Cardiac muscle cell (in vitro differentiated cells and primary cell): ENCODE measurements around the gene CLEC4F. TPM values are rescaled to one million over a fixed set of nuclear protein-coding genes. Genes with fewer than 3 reads are reported as not detected.

Experiments
- DNase-seq, 2 donors: peaks; one replicate each; pipeline versions ENCODE4 v3.0.0 to v3.0.0-alpha.2; 2010 to 2017; ENCODE audit warnings: low read depth in 1 of 2, low spot score in 1 of 2
- H3K27ac ChIP-seq: fragments of 200-600 bp; sonication (generic); 2 replicates; pipeline ENCODE4 v1.5.1; 2016
- H3K27me3 ChIP-seq: fragments of 200-600 bp; sonication (generic); 2 replicates; pipeline ENCODE4 v1.6.0; 2016; ENCODE audit warnings: control low read depth
- H3K36me3 ChIP-seq: fragments of 200-600 bp; sonication (generic); 2 replicates; pipeline ENCODE4 v1.5.1; 2016; ENCODE audit warnings: control low read depth
- H3K4me1 ChIP-seq: fragments of 200-600 bp; sonication (generic); 2 replicates; pipeline ENCODE4 v1.8.1; 2017; ENCODE audit warnings: low read depth, mild to moderate bottlenecking, mixed run types
- H3K4me3 ChIP-seq: fragments of 200-600 bp; sonication (generic); 2 replicates; pipeline ENCODE4 v1.5.1; 2016; ENCODE audit warnings: mild to moderate bottlenecking
- H3K9me3 ChIP-seq: fragments of 200-600 bp; sonication (generic); 2 replicates; pipeline ENCODE4 v1.5.1; 2017; ENCODE audit warnings: low read depth, mild to moderate bottlenecking, control low read depth
- CTCF ChIP-seq: IDR thresholded peaks from 2 replicates; pipeline ENCODE4 v1.5.1; 2012; ENCODE audit warnings: low read depth, mild to moderate bottlenecking, low read length
- polyA plus RNA-seq: library from polyadenylated mRNA; unstranded; fragments of >200 nt; fragmentation: Nextera tagmentation; extraction: Ambion mirVana; gene quantifications from 2 replicates; pipeline ENCODE4 v1.2.1, GENCODE V29; 2016
- total RNA-seq: library from RNA; depleted of rRNA; stranded (reverse); fragments of >200 nt; gene quantifications from 2 replicates; pipeline ENCODE4 v1.2.3, GENCODE V29; 2016

The CLEC4F gene
- total and polyA plus RNA-seq, 2 experiments from 2014 or later: not detected

GRCh38 chr2:70852824-70853223, 32.4 kb upstream of the CLEC4F start:
- H3K4me3 ChIP-seq: no peak overlapping the region
- no peak overlapping the region for H3K27ac ChIP-seq
- no peak for TF ChIP-seq CTCF
- no peaks in the 10 kb centered on the region for H3K4me1 ChIP-seq
- no peaks in the 10 kb centered on the region for H3K36me3 ChIP-seq
- peaks cover 37% of the 10 kb centered on the region for H3K27me3 ChIP-seq
- H3K9me3 ChIP-seq: no peaks in the 10 kb centered on the region
- DNase-seq: no peak

- no peaks in the 10 kb centered on the region for H3K4me1 ChIP-seq
- no peak overlapping the region for H3K27ac ChIP-seq
- peak in 1 of 2 donors; percentile 12 for DNase-seq
- H3K4me3 ChIP-seq: no peak overlapping the region
- H3K27me3 ChIP-seq: peaks cover 26% of the 10 kb centered on the region
- H3K36me3 ChIP-seq: no peaks in the 10 kb centered on the region
- TF ChIP-seq CTCF: no peak
- no peaks in the 10 kb centered on the region for H3K9me3 ChIP-seq
These were observed 31.3 kb upstream of the CLEC4F start for GRCh38 chr2:70851704-70852103.

GRCh38 chr2:70850925-70851324, 30.5 kb upstream of the CLEC4F start:
- no peak for TF ChIP-seq CTCF
- DNase-seq: no peak
- Histone ChIP-seq H3K36me3 (no peaks in the 10 kb centered on the region), H3K9me3 (no peaks in the 10 kb centered on the region), H3K4me1 (no peaks in the 10 kb centered on the region), H3K27ac (no peak overlapping the region), H3K4me3 (no peak overlapping the region), H3K27me3 (peaks cover 20% of the 10 kb centered on the region)

GRCh38 chr2:70842401-70842800, 22.0 kb upstream of the CLEC4F start:
- no peaks in the 10 kb centered on the region for H3K36me3 ChIP-seq
- TF ChIP-seq CTCF: no peak
- DNase-seq: no peak
- H3K27me3 ChIP-seq: peaks cover 2% of the 10 kb centered on the region
- H3K27ac ChIP-seq: no peak overlapping the region
- no peak overlapping the region for H3K4me3 ChIP-seq
- H3K9me3 ChIP-seq: no peaks in the 10 kb centered on the region
- no peaks in the 10 kb centered on the region for H3K4me1 ChIP-seq

- DNase-seq: no peak
- H3K9me3 ChIP-seq: no peaks in the 10 kb centered on the region
- TF ChIP-seq CTCF: no peak
- H3K4me3 ChIP-seq: no peak overlapping the region
- no peaks in the 10 kb centered on the region for H3K36me3 ChIP-seq
- no peaks in the 10 kb centered on the region for H3K4me1 ChIP-seq
- no peak overlapping the region for H3K27ac ChIP-seq
- no peaks in the 10 kb centered on the region for H3K27me3 ChIP-seq
These were observed 17.9 kb upstream of the CLEC4F start for GRCh38 chr2:70837980-70838925.
